Non-pigmented ciliary epithelial cell (primary cell): Measurements from ENCODE around the gene MAP3K13.
"Not testable (repeated sequence)": the region's sequence is repeated elsewhere in the genome, so short reads cannot be mapped to it uniquely, and the experiment has no call there.

Experiments
- DNase-seq: peaks from one replicate; pipeline ENCODE4 v3.0.0-alpha.2; 2010; ENCODE audit warnings: low read depth

MAP3K13 gene

GRCh38 chr3:185451432-185451831 lies 88.5 kb downstream of the MAP3K13 start:
- not testable (repeated sequence) for DNase-seq

GRCh38 chr3:185457376-185457775 lies 94.4 kb downstream of the MAP3K13 start:
- no peak for DNase-seq

- DNase-seq, result no peak
Observed at GRCh38 chr3:185460309-185460708, 97.4 kb downstream of the MAP3K13 start.

GRCh38 chr3:185460719-185461350 lies 97.9 kb downstream of the MAP3K13 start:
- DNase-seq, result peak; percentile 6

GRCh38 chr3:185465471-185465870 lies 102.5 kb downstream of the MAP3K13 start:
- DNase-seq, result no peak

- DNase-seq, result not testable (repeated sequence)
Observed at GRCh38 chr3:185466123-185466522, 103.2 kb downstream of the MAP3K13 start.

- no peak for DNase-seq
Observed at GRCh38 chr3:185469542-185469941, 106.6 kb downstream of the MAP3K13 start.

GRCh38 chr3:185470323-185470722 lies 107.4 kb downstream of the MAP3K13 start:
- DNase-seq, result no peak

- DNase-seq, result peak; percentile 24
Observed at GRCh38 chr3:185473290-185473815, 110.4 kb downstream of the MAP3K13 start.

GRCh38 chr3:185474922-185475321 lies 112.0 kb downstream of the MAP3K13 start:
- DNase-seq, result not testable (repeated sequence)

- no peak for DNase-seq
Observed at GRCh38 chr3:185477316-185477715, 114.4 kb downstream of the MAP3K13 start.

- DNase-seq, result no peak
Observed at GRCh38 chr3:185479373-185479945, 116.5 kb downstream of the MAP3K13 start.

- no peak for DNase-seq
Observed at GRCh38 chr3:185484296-185484695, 121.4 kb downstream of the MAP3K13 start.

- DNase-seq, result no peak
Observed at GRCh38 chr3:185486394-185486793, 123.5 kb downstream of the MAP3K13 start.

GRCh38 chr3:185488465-185488864 lies 125.5 kb downstream of the MAP3K13 start:
- no peak for DNase-seq

GRCh38 chr3:185489462-185489861 lies 126.5 kb downstream of the MAP3K13 start:
- no peak for DNase-seq

- DNase-seq, result no peak
Observed at GRCh38 chr3:185490241-185490640, 127.3 kb downstream of the MAP3K13 start.

- DNase-seq, result peak; percentile 43
Observed at GRCh38 chr3:185498503-185499396, 135.8 kb downstream of the MAP3K13 start, which contains the start of gene TMEM41A. Gene TMEM41A, minus strand, starts transcription at chr3:185499035. Its CDS starts 74 bp downstream, at chr3:185498961.

- no peak for DNase-seq
Observed at GRCh38 chr3:185502987-185503386, 140.1 kb downstream of the MAP3K13 start.

- DNase-seq, result no peak
Observed at GRCh38 chr3:185503521-185503920, 140.6 kb downstream of the MAP3K13 start.

GRCh38 chr3:185504636-185505035 lies 141.7 kb downstream of the MAP3K13 start:
- no peak for DNase-seq

- DNase-seq, result no peak
Observed at GRCh38 chr3:185507883-185508282, 144.9 kb downstream of the MAP3K13 start.
